T-helper 17 cell (primary cell): ENCODE data around the gene NR1D2. TPM values are rescaled to one million over a fixed set of nuclear protein-coding genes. Genes with fewer than 3 reads are reported as not detected.
"Not testable (repeated sequence)": the region's sequence is repeated elsewhere in the genome, so short reads cannot be mapped to it uniquely, and the experiment has no call there.

Experiments
- ATAC-seq: fragments of 150-1000 bp; cut with Tn5 transposase; 2 replicates; pipeline ENCODE4 v1.10.0; 2021; ENCODE audit warnings: mild to moderate bottlenecking, moderate library complexity
- DNase-seq, 3 donors: peaks; one replicate each; pipeline versions ENCODE4 v3.0.0 to v3.0.0-alpha.2; 2020 to 2021
- H3K9me3 ChIP-seq: one replicate; pipeline ENCODE4 v1.7.0; 2013; ENCODE audit warnings: low read length, mild to moderate bottlenecking; ENCODE audit not compliant: control insufficient read depth, poor library complexity, severe bottlenecking
- H3K27ac Mint-ChIP-seq: one replicate; pipeline ENCODE4 v1.8.0; 2022; ENCODE audit warnings: mild to moderate bottlenecking, moderate library complexity, mixed read lengths
- H3K27me3 Mint-ChIP-seq: one replicate; pipeline ENCODE4 v1.8.0; 2022; ENCODE audit warnings: mixed read lengths
- H3K36me3 Mint-ChIP-seq: one replicate; pipeline ENCODE4 v1.8.0; 2022; ENCODE audit warnings: low read depth, mixed read lengths
- H3K4me1 Mint-ChIP-seq: one replicate; pipeline ENCODE4 v1.8.0; 2022; ENCODE audit warnings: mild to moderate bottlenecking, mixed read lengths
- H3K4me3 Mint-ChIP-seq: one replicate; pipeline ENCODE4 v1.8.0; 2022; ENCODE audit warnings: mild to moderate bottlenecking, moderate library complexity, mixed read lengths
- total RNA-seq, 4 donors: library from RNA in 2 of 4; stranded (reverse) in 2 of 4; gene quantifications; one replicate each; pipeline ENCODE4 v1.2.3 and lab custom pipeline; 2022 to 2026

Gene NR1D2
- total RNA-seq, 2 donors from 2014 or later: 132 to 171 TPM

DNA sequence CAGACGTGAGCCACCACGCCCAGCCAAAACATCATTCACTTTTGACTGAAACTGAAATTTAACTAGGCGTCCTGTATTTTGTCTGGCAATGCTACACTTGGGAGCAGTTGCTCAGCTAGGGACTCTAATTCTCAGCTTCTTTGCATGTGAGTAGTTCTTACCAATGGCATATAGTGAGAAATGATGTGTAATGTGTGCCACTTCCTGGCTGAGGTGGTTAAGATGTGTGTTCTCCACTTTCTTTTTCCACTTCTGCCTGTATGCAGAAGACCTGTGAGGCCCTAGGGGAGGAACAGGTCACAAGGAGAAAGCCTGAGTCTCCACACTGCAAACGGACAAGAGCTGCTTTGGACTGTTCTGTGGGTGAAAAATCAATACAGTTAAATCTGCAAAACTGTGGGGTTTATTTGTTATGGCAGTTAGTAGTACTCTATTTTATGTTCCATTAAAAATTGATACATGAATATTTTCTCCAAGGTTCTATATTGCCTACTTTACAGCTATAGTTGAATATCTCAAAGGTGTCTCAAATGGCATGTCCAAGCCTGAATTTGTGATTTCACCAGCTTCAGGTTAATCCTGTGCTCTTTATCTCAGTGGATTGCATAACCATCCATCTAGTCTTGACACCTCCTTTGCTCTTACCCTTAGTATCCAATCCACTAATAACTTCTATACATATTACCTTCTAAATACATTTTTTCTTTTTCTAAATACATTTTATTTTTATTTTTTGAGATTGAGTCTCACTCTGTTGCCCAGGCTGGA lies 59.3 kb downstream of the NR1D2 start:
- Mint-ChIP-seq H3K36me3 (no peaks in the 10 kb centered on the region), H3K27me3 (no peaks in the 10 kb centered on the region), H3K4me3 (no peak overlapping the region), H3K27ac (no peak overlapping the region), H3K4me1 (no peaks in the 10 kb centered on the region)
- H3K9me3 ChIP-seq: no peaks in the 10 kb centered on the region
- no peak for ATAC-seq
- DNase-seq: no peak

DNA sequence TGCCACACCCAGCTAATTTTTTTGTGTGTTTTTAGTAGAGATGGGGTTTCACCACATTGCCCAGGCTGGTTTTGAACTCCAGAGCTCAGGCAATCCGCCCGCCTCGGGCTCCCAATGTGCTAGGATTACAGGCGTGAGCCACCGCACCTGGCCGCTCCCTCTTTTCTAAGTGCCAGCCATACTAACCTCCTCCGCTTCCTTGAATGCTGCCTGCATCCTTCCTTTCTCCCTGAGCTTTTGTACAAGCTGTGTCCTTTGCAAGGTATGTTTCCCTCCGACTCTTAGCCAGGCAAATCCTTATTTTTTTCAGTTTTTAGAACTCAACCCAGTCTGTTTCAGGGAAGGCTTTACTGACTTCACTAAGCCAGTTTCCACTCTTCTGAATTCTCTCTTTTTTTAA lies 60.6 kb downstream of the NR1D2 start:
- H3K9me3 ChIP-seq: no peaks in the 10 kb centered on the region
- H3K36me3 Mint-ChIP-seq: no peaks in the 10 kb centered on the region
- H3K27me3 Mint-ChIP-seq: no peaks in the 10 kb centered on the region
- H3K4me1 Mint-ChIP-seq: no peaks in the 10 kb centered on the region
- no peak for DNase-seq
- H3K27ac Mint-ChIP-seq: no peak overlapping the region
- no peak for ATAC-seq
- H3K4me3 Mint-ChIP-seq: no peak overlapping the region

- H3K36me3 Mint-ChIP-seq, H3K4me3 Mint-ChIP-seq, H3K27ac Mint-ChIP-seq, H3K4me1 Mint-ChIP-seq, H3K27me3 Mint-ChIP-seq, ATAC-seq, H3K9me3 ChIP-seq, DNase-seq: not testable (repeated sequence)
Observed at GRCh38 chr3:24010834-24011233, 65.7 kb downstream of the NR1D2 start.

GRCh38 chr3:24012589-24013269 lies 67.6 kb downstream of the NR1D2 start:
- no peaks in the 10 kb centered on the region for H3K9me3 ChIP-seq
- Mint-ChIP-seq H3K4me3 (no peak overlapping the region), H3K36me3 (peaks cover 7% of the 10 kb centered on the region), H3K27me3 (no peaks in the 10 kb centered on the region), H3K27ac (no peak overlapping the region), H3K4me1 (no peaks in the 10 kb centered on the region)
- DNase-seq: no peak
- ATAC-seq: no peak

DNA sequence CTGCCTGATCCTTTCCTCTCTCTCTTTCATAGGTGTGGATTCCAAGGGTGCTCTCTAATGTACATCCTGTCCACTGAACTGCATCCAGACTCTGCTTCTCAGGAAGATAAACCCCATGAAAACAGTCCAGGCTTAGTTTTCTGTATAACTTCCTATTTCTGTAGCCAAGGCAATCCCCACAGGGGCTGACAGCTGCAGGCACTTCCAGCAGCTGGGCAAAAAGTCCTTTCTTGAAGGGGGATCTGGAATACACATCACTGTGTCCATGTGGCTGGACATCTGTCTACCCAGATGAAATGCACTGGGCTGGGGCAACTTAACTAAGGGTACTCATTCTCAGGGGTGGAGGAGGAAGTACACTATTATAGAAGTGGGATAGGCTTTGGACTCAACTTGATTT lies 72.2 kb downstream of the NR1D2 start:
- DNase-seq (no peak), ATAC-seq (no peak)
- H3K4me1 Mint-ChIP-seq: no peaks in the 10 kb centered on the region
- no peak overlapping the region for H3K4me3 Mint-ChIP-seq
- H3K36me3 Mint-ChIP-seq: peaks cover 6% of the 10 kb centered on the region
- H3K27me3 Mint-ChIP-seq: no peaks in the 10 kb centered on the region
- no peak overlapping the region for H3K27ac Mint-ChIP-seq
- H3K9me3 ChIP-seq: no peaks in the 10 kb centered on the region

GRCh38 chr3:24018784-24019570 lies 73.9 kb downstream of the NR1D2 start:
- Mint-ChIP-seq H3K27me3 (no peaks in the 10 kb centered on the region), H3K27ac (no peak overlapping the region), H3K4me3 (no peak overlapping the region), H3K36me3 (peaks cover 5% of the 10 kb centered on the region), H3K4me1 (no peaks in the 10 kb centered on the region)
- no peaks in the 10 kb centered on the region for H3K9me3 ChIP-seq
- DNase-seq: no peak
- ATAC-seq: no peak

DNA sequence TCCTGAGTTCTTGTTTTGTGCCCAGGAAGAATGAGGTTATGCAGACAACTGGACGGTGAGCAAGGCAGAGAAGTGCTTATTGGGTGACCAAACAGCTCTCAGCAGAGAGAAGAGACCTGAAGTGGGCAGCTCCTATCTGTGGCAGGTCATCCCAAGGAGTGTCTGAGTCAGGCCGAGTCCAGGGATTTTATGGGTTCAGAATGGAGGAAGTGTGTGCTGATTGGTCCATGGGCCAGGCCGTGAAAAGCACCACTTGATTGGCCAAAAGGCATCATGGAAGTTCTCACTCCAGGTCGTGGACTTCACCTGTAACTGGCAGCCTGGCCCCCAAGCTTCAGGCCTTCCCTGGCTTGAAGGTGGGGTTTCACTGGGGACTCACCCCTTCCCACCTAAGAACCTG lies 74.5 kb downstream of the NR1D2 start:
- DNase-seq: no peak
- Mint-ChIP-seq H3K4me3 (no peak overlapping the region), H3K27me3 (no peaks in the 10 kb centered on the region), H3K27ac (no peak overlapping the region), H3K4me1 (no peaks in the 10 kb centered on the region), H3K36me3 (peaks cover 6% of the 10 kb centered on the region)
- no peak for ATAC-seq
- no peaks in the 10 kb centered on the region for H3K9me3 ChIP-seq

GRCh38 chr3:24020036-24020691 lies 75.1 kb downstream of the NR1D2 start:
- no peaks in the 10 kb centered on the region for H3K9me3 ChIP-seq
- ATAC-seq (no peak), DNase-seq (no peak)
- Mint-ChIP-seq H3K4me1 (no peaks in the 10 kb centered on the region), H3K4me3 (no peak overlapping the region), H3K27me3 (no peaks in the 10 kb centered on the region), H3K27ac (no peak overlapping the region), H3K36me3 (peaks cover 3% of the 10 kb centered on the region)

DNA sequence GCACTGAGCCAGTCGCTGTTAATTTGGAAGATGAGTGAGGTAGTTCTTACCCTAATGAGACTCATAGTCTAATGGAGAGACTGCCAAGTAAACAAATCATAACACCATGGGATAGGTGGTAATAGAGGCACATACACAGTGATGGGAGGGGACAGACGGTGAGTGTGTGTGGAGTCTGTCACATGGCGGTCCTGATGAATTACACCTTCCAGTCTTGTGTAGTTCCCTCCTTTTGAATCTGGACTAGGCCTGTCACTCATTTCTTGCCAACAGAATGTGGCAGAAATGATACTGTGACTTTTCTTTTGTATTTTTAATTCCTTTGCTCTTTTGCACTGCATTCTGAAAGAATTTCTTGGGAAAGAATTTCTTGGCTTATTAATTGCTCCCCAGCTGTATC lies 78.1 kb downstream of the NR1D2 start:
- Mint-ChIP-seq H3K27ac (no peak overlapping the region), H3K27me3 (no peaks in the 10 kb centered on the region), H3K4me3 (no peak overlapping the region), H3K36me3 (peaks cover 6% of the 10 kb centered on the region), H3K4me1 (no peaks in the 10 kb centered on the region)
- ATAC-seq (no peak), DNase-seq (no peak)
- H3K9me3 ChIP-seq: no peaks in the 10 kb centered on the region

DNA sequence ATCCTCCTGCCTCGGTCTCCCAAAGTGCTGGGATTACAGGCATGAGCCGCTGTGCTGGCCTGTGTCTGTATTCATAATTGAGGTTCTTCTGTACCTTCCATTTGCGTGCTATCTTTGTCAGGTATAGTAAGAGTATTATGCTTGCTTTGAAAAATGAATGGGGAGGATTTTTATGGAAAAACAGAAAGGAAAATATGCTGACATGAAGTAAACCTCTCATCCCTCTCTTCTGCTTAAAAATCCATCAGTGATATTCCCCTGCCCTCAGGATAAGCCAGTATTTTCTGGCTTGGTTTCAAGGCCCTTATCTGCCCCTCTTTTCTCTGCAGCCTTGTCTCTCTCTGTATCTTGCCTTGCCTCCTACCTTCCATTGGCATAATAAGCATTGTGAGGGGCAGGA lies 80.7 kb downstream of the NR1D2 start:
- ATAC-seq (no peak), DNase-seq (no peak)
- peaks cover 6% of the 10 kb centered on the region for H3K36me3 Mint-ChIP-seq
- H3K4me1 Mint-ChIP-seq: no peaks in the 10 kb centered on the region
- H3K9me3 ChIP-seq: no peaks in the 10 kb centered on the region
- H3K4me3 Mint-ChIP-seq: no peak overlapping the region
- no peak overlapping the region for H3K27ac Mint-ChIP-seq
- no peaks in the 10 kb centered on the region for H3K27me3 Mint-ChIP-seq

DNA sequence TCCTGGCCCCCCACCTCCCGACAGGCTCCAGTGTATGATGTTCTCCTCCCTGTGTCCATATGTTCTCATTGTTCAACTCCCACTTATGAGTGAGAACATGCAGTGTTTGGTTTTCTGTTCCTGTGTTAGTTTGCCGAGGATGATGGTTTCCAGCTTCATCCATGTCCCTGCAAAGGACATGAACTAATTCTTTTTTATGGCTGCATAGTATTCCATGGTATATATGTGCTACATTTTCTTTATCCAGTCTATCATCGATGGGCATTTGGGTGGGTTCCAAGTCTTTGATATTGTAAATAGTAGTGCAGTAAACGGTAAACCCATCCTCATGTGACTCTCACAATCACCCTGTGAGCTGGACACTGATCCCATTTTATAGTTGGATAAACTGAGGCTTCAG lies 81.6 kb downstream of the NR1D2 start:
- not testable (repeated sequence) for H3K27ac Mint-ChIP-seq, H3K4me3 Mint-ChIP-seq, H3K27me3 Mint-ChIP-seq, ATAC-seq, DNase-seq, H3K9me3 ChIP-seq, H3K4me1 Mint-ChIP-seq, H3K36me3 Mint-ChIP-seq

GRCh38 chr3:24027946-24028345 lies 82.9 kb downstream of the NR1D2 start:
- Mint-ChIP-seq H3K4me1 (no peaks in the 10 kb centered on the region), H3K27me3 (no peaks in the 10 kb centered on the region), H3K36me3 (peaks cover 6% of the 10 kb centered on the region), H3K27ac (no peak overlapping the region), H3K4me3 (no peak overlapping the region)
- DNase-seq: no peak
- no peaks in the 10 kb centered on the region for H3K9me3 ChIP-seq
- no peak for ATAC-seq
